ENCODE measurements around the gene PRSS36. TPM values are rescaled to one million over a fixed set of nuclear protein-coding genes. Genes with fewer than 3 reads are reported as not detected.

PRSS36 gene

GRCh38 chr16:31090540-31090939 lies 59.3 kb downstream of the PRSS36 start:
- Histone ChIP-seq H3K79me1 (ENCODE audit: low read length) (peaks cover 11% of the 10 kb centered on the region), H2BK5ac (ENCODE audit: low read length) (no peak overlapping the region), H3K36me3 (ENCODE audit: control insufficient read depth, insufficient read depth, low read length) (peaks cover 6% of the 10 kb centered on the region), H3K79me2 (ENCODE audit: control insufficient read depth, insufficient read depth, low read length) (peaks cover 5% of the 10 kb centered on the region), H2BK15ac (replicated peaks; ENCODE audit: low read depth) (no peak overlapping the region), H3K56ac (ENCODE audit: low read length) (no peak overlapping the region), H3K4me2 (ENCODE audit: low read length) (no peak overlapping the region), H3K4ac (ENCODE audit: low read depth, low read length) (no peak overlapping the region), H4K5ac (ENCODE audit: low read length) (no peak overlapping the region), H3K4me3 (ENCODE audit: low read length) (no peak overlapping the region), H2BK120ac (ENCODE audit: low read depth, low read length) (no peak overlapping the region), H4K8ac (ENCODE audit: low read depth, low read length) (no peak overlapping the region), H3K9ac (ENCODE audit: low read length) (no peak overlapping the region), H3K18ac (ENCODE audit: low read length) (no peak overlapping the region), H2AK5ac (ENCODE audit: low read length) (no peak overlapping the region), H3K27me3 (ENCODE audit: insufficient read depth, low read length, poor library complexity) (no peaks in the 10 kb centered on the region), H3K4me1 (ENCODE audit: control insufficient read depth, low read depth, low read length) (no peaks in the 10 kb centered on the region), H3K27ac (ENCODE audit: low read depth, low read length) (no peak overlapping the region), H3K23ac (ENCODE audit: low read length) (no peak overlapping the region)
- DNase-seq, result no peak
- WGBS (ENCODE audit: extremely low coverage, insufficient coverage, low lambda C conversion rate), result no CpG with 5 or more reads among the region's 2 CpGs

- no CpG with 5 or more reads among the region's 8 CpGs for WGBS (ENCODE audit: extremely low coverage, insufficient coverage, low lambda C conversion rate)
- Histone ChIP-seq H3K18ac (ENCODE audit: low read length) (no peak overlapping the region), H3K4ac (ENCODE audit: low read depth, low read length) (no peak overlapping the region), H3K9ac (ENCODE audit: low read length) (no peak overlapping the region), H3K23ac (ENCODE audit: low read length) (no peak overlapping the region), H3K4me3 (ENCODE audit: low read length) (no peak overlapping the region), H4K8ac (ENCODE audit: low read depth, low read length) (no peak overlapping the region), H2BK15ac (replicated peaks; ENCODE audit: low read depth) (no peak overlapping the region), H3K27ac (ENCODE audit: low read depth, low read length) (no peak overlapping the region), H3K36me3 (ENCODE audit: control insufficient read depth, insufficient read depth, low read length) (peaks cover 6% of the 10 kb centered on the region), H2BK120ac (ENCODE audit: low read depth, low read length) (no peak overlapping the region), H3K4me2 (ENCODE audit: low read length) (no peak overlapping the region), H4K5ac (ENCODE audit: low read length) (no peak overlapping the region), H3K56ac (ENCODE audit: low read length) (no peak overlapping the region), H3K27me3 (ENCODE audit: insufficient read depth, low read length, poor library complexity) (no peaks in the 10 kb centered on the region), H3K4me1 (ENCODE audit: control insufficient read depth, low read depth, low read length) (no peaks in the 10 kb centered on the region), H2BK5ac (ENCODE audit: low read length) (no peak overlapping the region), H3K79me2 (ENCODE audit: control insufficient read depth, insufficient read depth, low read length) (peaks cover 4% of the 10 kb centered on the region), H2AK5ac (ENCODE audit: low read length) (no peak overlapping the region), H3K79me1 (ENCODE audit: low read length) (peaks cover 11% of the 10 kb centered on the region)
- DNase-seq, result no peak
Observed at GRCh38 chr16:31089199-31089598, 60.7 kb downstream of the PRSS36 start.

Small RNA genes within 50 kb of the gene (small RNA-seq; reads per million reads assigned to genes)
- not detected for gene AC009088.4 (ENCODE audit: insufficient read depth)
- gene NDUFA3P6 (ENCODE audit: insufficient read depth), result not detected

All from mesendoderm (in vitro differentiated cells).